ENCODE measurements around the gene CAT.

CAT gene

DNA sequence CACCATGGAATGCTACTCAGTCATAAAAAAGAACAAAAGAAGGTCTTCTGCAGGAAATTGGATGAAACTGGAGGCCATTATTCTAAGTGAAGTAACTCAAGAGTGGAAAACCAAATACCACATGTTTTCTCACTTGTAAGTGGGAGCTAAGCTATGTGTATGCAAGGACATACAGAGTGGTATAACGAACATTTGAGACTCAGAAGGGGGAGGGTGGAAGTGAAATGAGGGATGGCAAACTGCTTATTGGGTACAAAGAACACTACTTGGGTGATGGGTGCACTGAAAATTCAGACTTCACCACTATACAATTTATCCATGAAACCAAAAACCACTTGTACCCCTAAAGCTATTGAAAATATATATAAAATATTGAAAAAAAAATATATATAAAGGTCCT lies 13.4 kb upstream of the CAT start:
- no peak for DNase-seq (ENCODE audit: low spot score)

GRCh38 chr11:34425867-34426266 lies 12.9 kb upstream of the CAT start:
- no peak for DNase-seq (ENCODE audit: low spot score)

DNA sequence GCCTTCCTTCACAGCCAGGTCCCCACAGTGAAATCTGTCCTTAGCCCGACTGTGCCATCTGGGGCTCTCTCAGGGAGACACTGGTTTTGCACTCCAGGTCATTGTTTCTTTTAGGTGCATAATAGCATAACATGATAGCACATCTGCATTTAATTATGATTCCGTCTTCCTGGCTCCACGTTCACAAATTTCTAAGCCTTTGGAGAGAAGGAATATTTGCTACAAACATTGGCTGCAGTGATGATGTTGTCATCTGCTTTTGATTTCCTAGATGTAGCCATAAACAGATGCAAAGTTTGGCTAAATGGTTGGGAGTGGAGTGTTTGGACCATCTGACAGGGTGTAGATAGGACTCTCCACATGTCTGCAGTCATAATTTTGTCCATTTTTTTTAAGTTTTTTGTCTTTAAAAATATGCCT lies 12.0 kb upstream of the CAT start:
- no peak for DNase-seq (ENCODE audit: low spot score)

DNA sequence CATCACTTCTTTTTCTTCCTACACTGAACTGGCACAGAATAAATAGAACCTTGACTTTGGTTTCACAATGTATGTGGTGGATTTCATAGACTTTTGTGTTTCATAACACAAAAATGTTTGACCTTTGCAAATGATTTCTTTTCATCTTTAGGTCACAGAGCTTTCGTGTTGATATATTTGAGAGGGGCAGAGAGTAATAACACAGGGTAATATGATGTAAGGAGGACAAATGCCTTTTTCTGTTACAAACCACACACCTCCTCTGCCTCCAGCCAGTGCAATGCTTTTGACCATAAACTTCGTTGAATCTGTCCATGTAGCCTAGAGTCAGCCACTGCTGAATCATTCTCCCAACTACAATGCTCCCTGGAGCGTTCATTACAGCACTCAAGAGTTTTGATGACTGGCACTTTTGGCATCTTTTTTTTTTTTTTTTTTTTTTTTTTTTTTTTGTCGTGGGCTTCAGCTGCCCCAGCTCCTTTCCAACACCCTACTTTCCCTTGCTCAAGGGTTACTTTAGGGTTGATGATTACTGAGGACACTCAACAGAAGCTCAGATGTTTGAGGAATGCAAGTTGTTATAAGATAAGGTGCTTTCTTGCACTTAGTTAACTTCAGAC lies 11.4 kb upstream of the CAT start:
- no peak for DNase-seq (ENCODE audit: low spot score)

- DNase-seq (ENCODE audit: low spot score): no peak
Measured at GRCh38 chr11:34431979-34432378, 6.8 kb upstream of the CAT start.

GRCh38 chr11:34432822-34433221 lies 5.9 kb upstream of the CAT start:
- DNase-seq (ENCODE audit: low spot score): no peak

DNA sequence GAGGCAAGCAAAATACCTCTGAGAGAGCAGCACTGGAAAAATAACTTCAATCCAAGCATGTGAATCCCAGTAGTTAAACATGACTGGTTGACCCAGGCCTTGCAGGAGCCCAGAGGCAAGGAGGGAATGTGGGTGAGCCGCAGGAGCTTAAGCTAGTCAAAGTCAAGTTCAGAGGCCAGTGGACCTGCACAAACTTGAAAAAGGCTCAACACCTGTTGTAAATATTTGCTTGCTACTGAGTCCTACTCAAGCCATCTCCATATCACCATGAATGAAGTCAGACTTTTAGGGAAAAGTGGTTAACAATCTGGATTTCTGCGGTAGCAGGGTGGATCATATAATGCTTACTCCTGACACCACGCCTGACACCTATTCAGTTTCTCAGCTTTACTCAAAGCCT lies 4.8 kb upstream of the CAT start:
- DNase-seq (ENCODE audit: low spot score): no peak

DNA sequence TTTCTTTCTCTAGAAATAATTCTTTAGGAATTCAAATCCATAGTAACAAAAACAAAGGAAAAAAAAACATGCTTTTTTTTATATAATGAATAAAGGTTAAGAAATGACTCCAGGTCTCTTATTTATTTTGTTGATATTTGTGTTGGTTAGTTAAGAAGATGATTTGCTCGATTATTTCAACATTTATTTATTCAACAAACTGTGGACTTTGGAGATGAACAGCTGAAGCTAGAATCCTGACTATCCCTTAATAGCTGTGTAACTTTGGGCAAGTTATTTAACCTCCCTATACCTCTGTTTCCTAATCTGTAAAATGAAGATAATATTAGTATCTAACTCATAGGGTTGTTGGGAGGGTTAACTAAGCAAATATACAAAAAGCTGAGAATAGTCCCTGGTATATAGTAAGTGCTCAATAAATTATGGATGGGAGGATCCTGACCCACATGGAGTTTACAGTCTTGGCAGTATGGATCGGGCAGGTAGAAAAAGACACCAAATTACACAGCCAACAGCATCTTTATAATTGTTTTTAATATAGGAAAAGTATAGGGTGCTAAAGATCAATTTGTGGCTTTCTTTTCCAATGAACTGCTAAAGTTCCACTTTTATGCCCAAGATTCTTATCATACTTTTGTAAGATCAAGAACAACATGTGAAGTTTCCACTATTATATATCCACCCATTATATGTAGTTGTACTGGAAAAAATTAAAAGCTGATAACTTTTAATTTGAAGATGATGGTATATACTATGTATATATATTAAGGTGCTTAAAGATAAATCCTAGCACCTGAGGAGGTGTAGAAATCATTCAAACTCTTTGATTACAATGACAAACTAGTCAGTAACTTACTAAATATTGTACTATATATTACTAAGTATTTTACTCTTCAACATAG lies 1.3 kb upstream of the CAT start:
- no peak for DNase-seq (ENCODE audit: low spot score)

- no peak for DNase-seq (ENCODE audit: low spot score)
Measured at GRCh38 chr11:34439610-34440198, 970 bp downstream of the CAT start.

DNA sequence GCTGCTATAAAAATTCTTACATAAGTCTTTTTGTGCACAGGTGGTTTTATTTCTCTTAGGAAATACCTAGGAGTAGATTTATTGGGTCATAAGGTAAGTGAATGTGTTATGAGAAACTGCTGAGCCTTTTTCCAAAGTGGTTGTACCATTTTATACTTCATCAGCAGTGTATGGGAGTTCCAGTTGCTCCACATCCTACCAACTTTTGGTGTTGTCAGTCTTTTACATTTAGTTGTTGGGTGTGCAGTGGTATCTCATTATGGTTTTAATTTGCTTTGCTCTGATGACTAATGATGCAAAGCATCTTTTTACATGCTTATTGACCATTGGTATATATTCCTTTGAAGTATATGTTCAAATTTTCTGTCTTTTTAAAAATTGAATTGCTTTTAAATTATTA lies 3.1 kb downstream of the CAT start:
- DNase-seq (ENCODE audit: low spot score): no peak

- no peak for DNase-seq (ENCODE audit: low spot score)
Measured at GRCh38 chr11:34443136-34443535, 4.4 kb downstream of the CAT start.

- no peak for DNase-seq (ENCODE audit: low spot score)
Measured at GRCh38 chr11:34444428-34444827, 5.7 kb downstream of the CAT start.

GRCh38 chr11:34445956-34446355 lies 7.2 kb downstream of the CAT start:
- DNase-seq (ENCODE audit: low spot score): no peak

GRCh38 chr11:34446386-34446785 lies 7.7 kb downstream of the CAT start:
- no peak for DNase-seq (ENCODE audit: low spot score)

GRCh38 chr11:34447044-34447443 lies 8.3 kb downstream of the CAT start:
- no peak for DNase-seq (ENCODE audit: low spot score)

- no peak for DNase-seq (ENCODE audit: low spot score)
Measured at GRCh38 chr11:34448223-34448994, 9.7 kb downstream of the CAT start.

- no peak for DNase-seq (ENCODE audit: low spot score)
Measured at GRCh38 chr11:34449013-34449412, 10.3 kb downstream of the CAT start.

GRCh38 chr11:34451053-34451452 lies 12.3 kb downstream of the CAT start:
- DNase-seq (ENCODE audit: low spot score): no peak

GRCh38 chr11:34454308-34455032 lies 15.7 kb downstream of the CAT start:
- no peak for DNase-seq (ENCODE audit: low spot score)

DNA sequence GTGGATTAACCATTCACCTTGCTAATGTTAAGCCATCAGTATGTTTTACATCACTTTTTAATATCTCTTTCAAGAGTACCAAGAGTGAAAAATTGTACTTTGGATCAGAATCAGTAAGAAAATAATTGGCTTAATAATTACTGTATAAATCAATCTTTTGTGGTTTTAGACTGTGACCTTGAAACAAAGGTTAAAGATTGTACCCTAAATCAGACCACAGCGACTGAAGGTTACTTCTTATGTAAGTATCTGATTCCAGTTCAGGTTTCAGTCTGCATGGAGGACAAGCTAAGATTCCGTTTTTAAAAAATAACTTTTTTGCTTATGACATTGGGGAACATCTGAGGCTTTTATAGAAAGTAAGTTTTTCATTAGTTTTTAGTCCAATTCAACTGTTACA lies 18.9 kb downstream of the CAT start:
- no peak for DNase-seq (ENCODE audit: low spot score)

DNA sequence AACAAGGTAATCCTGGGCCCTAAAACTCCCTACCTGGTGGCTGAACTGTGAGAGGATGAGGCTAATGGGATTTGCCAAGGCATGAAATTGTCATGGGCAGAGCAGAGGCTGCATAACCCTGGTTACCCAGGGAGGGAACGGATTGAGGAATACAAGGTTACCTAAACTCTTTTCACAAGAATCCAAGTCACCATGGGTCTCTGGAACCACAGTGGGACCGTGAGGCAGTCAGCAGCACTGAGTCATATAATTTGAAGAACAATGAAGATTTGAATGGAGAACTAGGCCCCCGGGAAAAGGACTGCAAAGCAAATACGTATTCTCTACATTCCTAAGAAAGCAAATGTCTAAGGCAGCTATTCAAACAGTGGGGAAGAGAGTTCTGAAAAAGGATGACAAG lies 19.8 kb downstream of the CAT start:
- DNase-seq (ENCODE audit: low spot score): no peak
